ENCODE results near the gene MTUS2.

- TF ChIP-seq CTCF (conservative IDR thresholded peaks at IDR 0.05; ENCODE audit: low read length) (no peak), EZH2phosphoT487 (IDR thresholded peaks at IDR 0.05; ENCODE audit: borderline replicate concordance) (no peak)
Observed at GRCh38 chr13:29193083-29193482, 372.9 kb downstream of the MTUS2 start.
